Endothelial cell (in vitro differentiated cells): ENCODE results near the gene SH2D5. TPM values are rescaled to one million over a fixed set of nuclear protein-coding genes. Genes with fewer than 3 reads are reported as not detected.

Source experiments
- DNase-seq: peaks from one replicate; pipeline ENCODE4 v3.0.0; 2021; ENCODE audit warnings: low spot score
- H3K27ac Mint-ChIP-seq: one replicate; pipeline ENCODE4 v1.8.0; 2021; ENCODE audit warnings: mixed read lengths, inconsistent platforms; ENCODE audit not compliant: unreplicated experiment
- H3K27me3 Mint-ChIP-seq: one replicate; pipeline ENCODE4 v1.8.0; 2021; ENCODE audit warnings: mild to moderate bottlenecking, moderate library complexity, mixed read lengths, inconsistent platforms; ENCODE audit not compliant: unreplicated experiment
- H3K36me3 Mint-ChIP-seq: one replicate; pipeline ENCODE4 v1.8.0; 2021; ENCODE audit warnings: mild to moderate bottlenecking, low read depth, mixed read lengths, inconsistent platforms; ENCODE audit not compliant: unreplicated experiment
- H3K4me1 Mint-ChIP-seq: one replicate; pipeline ENCODE4 v1.8.0; 2021; ENCODE audit warnings: mild to moderate bottlenecking, mixed read lengths, inconsistent platforms; ENCODE audit not compliant: unreplicated experiment
- H3K4me3 Mint-ChIP-seq: one replicate; pipeline ENCODE4 v1.8.0; 2021; ENCODE audit warnings: mild to moderate bottlenecking, mixed read lengths, inconsistent platforms; ENCODE audit not compliant: unreplicated experiment
- H3K9me3 Mint-ChIP-seq: one replicate; pipeline ENCODE4 v1.8.0; 2021; ENCODE audit warnings: mixed read lengths, inconsistent platforms; ENCODE audit not compliant: unreplicated experiment
- CTCF ChIP-seq: fragments of 200-600 bp; sonication (generic); IDR thresholded peaks from one replicate; pipeline ENCODE4 v1.5.0; 2021; ENCODE audit warnings: antibody characterized with exemption; ENCODE audit not compliant: unreplicated experiment
- total RNA-seq: library from RNA; stranded (reverse); fragmentation: NEBNext Ultra II Directional; extraction: Animal tissue kit (Norgen Biotek cat#: 25700); gene quantifications from one replicate; pipeline ENCODE4 v1.2.1, GENCODE V29; 2021; ENCODE audit not compliant: unreplicated experiment

Gene SH2D5
- total RNA-seq, 1 donor from 2014 or later = 0.26 TPM

GRCh38 chr1:20706841-20707240, 25.7 kb downstream of the SH2D5 start:
- Mint-ChIP-seq H3K4me1 (peaks cover 3% of the 10 kb centered on the region), H3K4me3 (no peak overlapping the region), H3K27ac (no peak overlapping the region), H3K36me3 (peaks cover 4% of the 10 kb centered on the region), H3K27me3 (peaks cover 6% of the 10 kb centered on the region), H3K9me3 (no peaks in the 10 kb centered on the region)
- DNase-seq = no peak
- TF ChIP-seq CTCF = no peak

GRCh38 chr1:20705203-20705755, 27.2 kb downstream of the SH2D5 start:
- Mint-ChIP-seq H3K9me3 (no peaks in the 10 kb centered on the region), H3K27me3 (peaks cover 7% of the 10 kb centered on the region), H3K27ac (no peak overlapping the region), H3K4me1 (peaks cover 3% of the 10 kb centered on the region), H3K4me3 (no peak overlapping the region), H3K36me3 (peaks cover 4% of the 10 kb centered on the region)
- TF ChIP-seq CTCF = no peak
- DNase-seq = no peak

- no peak for DNase-seq
- peaks cover 9% of the 10 kb centered on the region for H3K27me3 Mint-ChIP-seq
- no peaks in the 10 kb centered on the region for H3K9me3 Mint-ChIP-seq
- TF ChIP-seq CTCF = no peak
- H3K4me1 Mint-ChIP-seq = peaks cover 3% of the 10 kb centered on the region
- H3K27ac Mint-ChIP-seq = no peak overlapping the region
- H3K4me3 Mint-ChIP-seq = no peak overlapping the region
- peaks cover 4% of the 10 kb centered on the region for H3K36me3 Mint-ChIP-seq
Measured at GRCh38 chr1:20704390-20705202, 27.9 kb downstream of the SH2D5 start.

GRCh38 chr1:20703124-20703756, 29.3 kb downstream of the SH2D5 start:
- DNase-seq = no peak
- H3K36me3 Mint-ChIP-seq = peaks cover 4% of the 10 kb centered on the region
- H3K27me3 Mint-ChIP-seq = peaks cover 11% of the 10 kb centered on the region
- H3K9me3 Mint-ChIP-seq = no peaks in the 10 kb centered on the region
- no peak overlapping the region for H3K4me3 Mint-ChIP-seq
- TF ChIP-seq CTCF = no peak
- peaks cover 3% of the 10 kb centered on the region for H3K4me1 Mint-ChIP-seq
- H3K27ac Mint-ChIP-seq = no peak overlapping the region

DNA sequence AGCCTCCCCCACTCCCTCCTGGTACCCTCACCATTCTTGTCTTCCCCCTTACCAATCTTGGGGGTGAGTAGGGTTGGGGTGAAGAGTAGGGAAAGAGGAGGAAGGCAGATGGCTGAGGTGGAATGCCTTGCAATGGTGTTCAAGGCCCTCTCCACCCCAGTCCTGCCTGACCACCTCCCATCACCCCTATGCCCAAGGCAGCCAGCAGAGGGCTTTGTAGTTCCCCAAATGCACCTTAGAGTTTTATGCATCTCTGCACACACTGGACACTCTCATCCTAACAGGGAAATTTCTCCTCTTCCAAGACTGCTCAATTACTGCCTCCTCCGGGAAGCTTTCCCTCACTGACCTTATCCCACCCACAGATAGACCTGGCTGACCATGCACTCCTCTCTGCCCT, 30.1 kb downstream of the SH2D5 start:
- Mint-ChIP-seq H3K4me1 (peaks cover 3% of the 10 kb centered on the region), H3K27ac (no peak overlapping the region), H3K27me3 (peaks cover 11% of the 10 kb centered on the region), H3K9me3 (no peaks in the 10 kb centered on the region), H3K4me3 (no peak overlapping the region), H3K36me3 (peaks cover 4% of the 10 kb centered on the region)
- TF ChIP-seq CTCF = no peak
- DNase-seq = no peak
